NCI-H774 (cell line): ENCODE results near the gene AMPD3.

ENCODE experiments used
- DNase-seq: peaks from one replicate; lab custom pipeline; 2025; lab: John Stamatoyannopoulos, UW

Gene AMPD3

DNA sequence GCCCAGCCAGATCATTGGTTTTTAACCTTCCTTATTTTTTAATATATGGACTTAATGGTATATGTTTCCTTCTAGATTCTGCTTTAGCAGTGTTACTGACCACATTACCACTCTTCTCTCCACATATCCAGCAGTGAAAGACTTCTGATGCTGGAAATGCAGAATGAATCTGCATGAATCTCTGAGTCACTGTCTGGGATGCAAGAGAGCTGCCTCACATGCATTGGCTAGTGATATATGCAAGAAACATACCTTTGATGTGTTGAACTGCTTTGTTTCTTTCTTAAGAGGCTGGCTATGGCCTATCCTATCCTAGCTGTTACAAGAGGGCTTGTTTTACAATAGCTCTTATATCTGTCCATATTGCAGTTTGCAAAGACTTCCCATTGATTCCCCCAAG is 16.6 kb upstream of the AMPD3 start:
- no peak for DNase-seq

DNA sequence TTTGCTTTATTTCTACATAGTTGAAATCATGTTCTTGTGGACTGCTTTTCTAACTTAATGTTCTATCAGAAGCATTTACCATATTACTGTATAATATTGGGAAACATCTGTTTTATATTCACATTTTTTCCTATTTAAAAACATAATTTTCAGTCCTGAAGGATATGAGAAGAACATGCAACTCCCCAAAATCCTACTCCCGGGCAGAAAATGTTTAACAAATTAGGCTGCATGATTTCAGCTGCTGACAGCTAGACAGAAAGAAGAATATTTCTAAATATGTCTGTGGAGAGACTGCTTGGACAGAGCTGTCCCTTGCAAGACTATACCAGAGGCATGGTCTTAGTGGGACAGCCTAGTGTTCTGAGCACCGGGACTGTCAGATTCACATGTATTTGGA is 15.7 kb upstream of the AMPD3 start:
- DNase-seq, result no peak

DNA sequence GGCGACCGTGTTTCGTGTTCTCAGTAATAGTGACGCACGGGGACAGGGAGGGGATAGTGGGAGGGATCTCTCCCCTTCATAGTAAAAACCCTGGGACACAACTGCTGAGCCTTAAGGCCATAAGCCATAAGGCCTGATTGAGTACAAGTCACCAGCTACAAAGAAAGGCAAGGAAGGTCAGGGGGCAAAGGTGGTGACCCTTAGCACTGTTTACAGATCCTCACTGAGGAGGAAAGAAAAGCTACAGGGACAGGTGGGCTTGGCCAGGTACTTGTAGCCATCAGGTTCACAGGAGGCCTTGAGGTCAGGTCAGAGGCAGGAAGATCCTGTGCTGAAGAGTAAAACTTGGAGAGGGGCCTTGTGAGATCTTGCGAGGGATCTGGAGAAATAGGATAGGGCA is 15.1 kb upstream of the AMPD3 start:
- no peak for DNase-seq

DNA sequence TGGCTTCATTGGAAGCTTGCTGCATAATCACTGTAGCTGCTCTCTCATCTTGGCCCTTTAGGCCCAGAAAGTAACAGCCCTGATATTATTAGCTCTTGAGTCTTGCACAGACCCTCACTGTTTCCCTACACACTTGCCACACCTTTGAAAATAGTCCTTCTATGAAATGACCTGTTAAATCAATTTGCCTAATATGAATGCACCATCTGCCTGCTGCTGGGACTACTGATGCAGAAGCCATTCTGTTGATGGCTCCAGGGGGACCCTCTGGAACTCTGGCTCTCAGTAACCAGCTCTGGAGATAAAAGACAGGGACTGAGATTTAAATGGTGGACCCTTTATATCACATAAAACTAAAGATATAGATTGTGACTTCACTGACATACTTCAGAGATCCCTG is 14.7 kb upstream of the AMPD3 start:
- DNase-seq, result no peak

DNA sequence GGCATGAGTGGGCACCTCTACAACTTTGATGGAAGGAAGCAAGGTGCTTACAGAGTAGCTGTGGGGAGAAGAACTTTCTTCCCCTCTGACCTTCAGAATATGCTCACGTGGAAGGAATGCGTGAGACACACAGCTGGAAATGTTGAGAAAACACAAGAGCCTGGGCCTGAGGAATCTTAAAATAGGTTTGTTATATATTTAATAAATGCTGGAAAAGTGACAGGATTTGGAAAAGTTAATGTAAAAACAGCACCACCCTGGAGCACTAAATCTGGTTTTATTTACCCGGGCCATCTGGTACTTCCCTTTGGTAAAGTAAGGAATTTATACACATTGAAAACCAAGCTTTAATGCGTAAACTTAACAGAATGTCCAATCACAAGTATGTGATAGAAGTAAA is 14.0 kb upstream of the AMPD3 start:
- no peak for DNase-seq

DNA sequence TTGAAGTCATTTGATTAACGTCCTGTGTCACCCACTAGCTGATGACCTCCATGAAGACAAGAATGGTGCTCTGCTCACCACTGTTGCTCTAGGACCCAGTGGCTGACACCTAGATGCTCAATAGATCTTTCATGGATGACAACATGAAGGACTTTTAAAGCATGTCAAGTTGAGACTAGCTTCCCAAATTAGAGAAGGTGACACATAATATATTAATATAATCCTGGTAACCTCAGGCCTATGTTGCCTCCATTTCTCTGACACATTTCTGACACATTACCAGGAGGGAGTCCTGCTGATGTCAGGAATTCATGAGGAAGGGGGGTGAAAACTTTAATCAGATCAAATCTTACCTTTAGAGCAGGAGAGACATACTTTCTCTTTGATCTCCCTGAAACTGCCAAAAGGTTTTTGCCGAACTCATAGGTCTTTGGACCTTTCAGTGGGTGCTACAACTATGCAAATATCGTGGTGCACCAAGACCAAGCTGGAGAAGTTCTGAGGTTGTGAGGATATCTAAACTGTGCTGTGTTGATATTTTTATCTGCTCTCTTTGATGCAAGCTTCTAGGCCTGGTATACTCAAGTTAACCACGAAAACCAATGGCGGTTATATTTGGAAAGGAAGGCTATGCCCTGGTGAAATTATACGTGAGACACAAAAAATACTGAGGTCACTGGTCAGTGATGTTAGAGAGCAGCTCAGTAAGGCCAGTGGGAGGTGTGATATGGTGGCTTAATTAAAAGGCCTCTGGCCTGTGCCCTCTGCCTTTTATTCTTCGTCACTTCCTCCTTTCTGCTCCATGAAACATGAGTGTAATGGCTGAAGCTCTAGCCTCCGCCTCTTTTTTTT is 13.2 kb upstream of the AMPD3 start:
- DNase-seq, result no peak

DNA sequence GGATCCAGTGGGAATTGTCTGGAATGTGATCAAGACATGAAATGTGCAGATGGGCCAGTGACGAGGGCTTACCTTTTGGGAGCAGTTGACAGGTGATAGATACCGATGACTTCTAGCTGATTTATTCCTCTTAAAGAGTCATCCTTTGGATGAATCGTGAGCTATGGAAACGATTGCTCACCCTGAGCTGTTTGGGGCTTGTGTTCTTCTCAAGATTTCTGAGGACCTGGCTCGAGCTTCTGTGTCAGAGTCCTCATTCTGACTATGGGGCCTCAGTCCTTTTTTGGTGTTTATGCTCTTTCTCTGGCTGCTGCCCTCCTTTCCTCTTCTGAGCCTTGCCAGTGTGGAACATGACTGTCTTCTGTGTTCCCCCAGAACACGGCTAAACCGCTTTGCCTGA is 11.9 kb upstream of the AMPD3 start:
- no peak for DNase-seq

DNA sequence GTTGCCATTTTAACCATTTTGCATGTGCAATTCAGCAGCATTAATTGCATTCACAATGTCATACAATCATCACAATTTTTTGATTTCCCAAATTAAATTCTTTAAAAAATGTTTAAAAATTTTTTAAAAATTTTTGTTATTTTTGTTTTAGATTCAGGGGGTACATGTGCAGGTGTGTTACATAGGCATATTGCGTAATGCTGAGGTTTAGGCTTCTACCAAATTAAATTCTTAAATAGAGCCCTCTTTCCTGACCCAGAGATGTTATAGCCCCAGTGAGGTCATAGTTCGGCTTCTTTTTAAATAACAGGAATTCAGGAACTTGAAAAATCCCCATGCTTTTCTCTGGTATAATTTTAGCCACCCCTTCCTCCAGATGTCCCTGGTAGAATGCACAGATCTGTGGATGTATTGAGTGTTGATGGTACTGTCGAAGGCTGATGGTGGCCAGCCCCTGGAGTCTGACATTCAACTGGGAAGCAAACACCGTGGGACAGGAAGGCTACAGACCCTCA is 11.3 kb upstream of the AMPD3 start:
- no peak for DNase-seq

DNA sequence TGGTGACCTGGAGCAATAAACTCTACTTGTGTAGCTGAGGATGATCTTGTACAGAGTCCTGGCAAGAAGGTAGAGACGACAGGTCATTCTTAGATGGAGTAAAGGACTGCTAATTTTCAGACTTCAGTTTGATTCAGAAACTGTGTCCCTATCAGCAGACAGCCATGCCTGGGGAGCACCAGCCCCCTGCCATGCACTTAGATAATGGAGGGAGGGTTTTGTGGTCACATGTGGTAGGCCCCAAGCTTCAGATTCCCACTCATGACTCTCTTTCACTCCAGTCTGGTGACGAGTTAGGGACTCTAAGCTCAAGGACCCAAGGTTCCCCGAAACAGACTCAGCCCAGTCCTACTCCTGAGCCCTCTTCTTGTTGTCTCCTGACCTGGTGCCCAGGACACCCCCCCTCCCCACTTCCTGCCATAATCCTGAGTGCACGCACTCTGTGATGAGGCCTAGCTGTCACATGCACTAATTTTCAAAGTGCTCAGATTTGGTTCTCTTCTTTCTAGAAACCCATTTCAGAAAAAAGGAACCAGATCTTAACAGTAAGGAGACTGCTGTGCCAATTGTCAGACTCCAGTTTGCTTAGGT is 10.2 kb upstream of the AMPD3 start:
- DNase-seq, result no peak

DNA sequence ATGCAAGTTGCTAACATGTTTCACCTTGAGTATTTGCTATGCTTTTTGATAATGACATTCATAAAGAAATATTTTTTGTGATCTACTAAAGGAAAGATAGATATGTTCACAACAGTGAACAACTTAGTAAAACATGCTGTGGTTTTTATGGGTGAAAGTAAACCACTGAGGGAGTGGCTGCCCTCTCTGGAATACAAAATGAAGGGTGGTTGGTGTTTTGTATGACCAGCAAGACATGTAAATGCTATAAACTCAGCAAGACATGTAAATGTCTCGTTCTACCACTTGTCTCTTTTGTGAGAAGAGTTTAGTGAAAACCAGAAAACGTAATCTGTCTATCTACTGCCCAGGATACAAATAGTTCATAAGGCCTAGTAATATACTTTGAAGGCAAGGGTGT is 7.6 kb upstream of the AMPD3 start:
- DNase-seq, result no peak

DNA sequence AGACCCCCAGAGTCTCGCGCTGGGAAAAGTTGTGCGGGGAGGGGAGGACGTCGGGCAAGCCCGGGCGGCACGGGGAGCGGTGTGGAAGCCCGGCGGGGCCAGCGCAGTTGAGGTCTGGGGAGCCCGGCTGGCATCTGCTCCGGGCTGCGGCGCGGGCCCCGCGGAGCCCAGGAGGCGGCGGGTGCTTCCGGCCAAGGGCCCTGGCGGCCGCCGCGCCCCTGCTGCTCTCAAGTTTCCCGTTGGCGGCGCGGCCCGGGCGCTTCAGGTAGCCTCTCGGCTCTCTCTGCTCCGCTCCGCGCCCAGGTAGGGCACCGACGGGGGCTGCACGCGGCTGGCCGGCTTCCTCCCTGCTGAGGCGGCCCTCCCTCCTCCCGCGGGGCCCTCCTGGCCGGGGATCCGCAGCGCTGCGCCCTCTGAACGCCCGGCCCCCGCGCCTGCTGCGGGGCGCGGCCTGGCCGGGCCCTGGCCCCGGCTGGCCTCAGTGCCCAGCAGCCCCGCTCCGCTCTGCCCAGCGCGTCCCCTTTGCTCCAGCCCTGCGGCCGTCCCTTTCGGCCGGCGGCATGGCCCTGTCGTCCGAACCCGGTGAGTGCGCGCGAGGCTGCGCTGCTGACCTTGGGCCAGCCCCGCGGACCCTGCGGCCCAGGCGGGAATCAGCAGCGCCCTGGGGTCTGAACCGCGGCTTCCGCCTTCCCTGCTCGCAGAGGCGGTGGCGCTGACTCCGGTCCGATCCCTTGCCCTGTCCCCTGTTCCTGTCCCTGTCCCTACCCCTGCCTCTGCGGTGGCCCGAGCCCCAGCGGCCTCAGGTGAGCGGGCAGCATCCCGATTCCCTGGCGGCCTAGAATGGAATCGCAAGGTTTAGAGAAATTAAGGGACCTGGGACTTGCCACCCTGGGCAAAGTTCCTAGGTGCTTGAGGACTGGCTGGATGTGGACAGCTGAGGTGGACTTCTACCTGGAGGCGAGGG is 4.3 kb upstream of the AMPD3 start:
- DNase-seq, result peak; percentile 23

DNA sequence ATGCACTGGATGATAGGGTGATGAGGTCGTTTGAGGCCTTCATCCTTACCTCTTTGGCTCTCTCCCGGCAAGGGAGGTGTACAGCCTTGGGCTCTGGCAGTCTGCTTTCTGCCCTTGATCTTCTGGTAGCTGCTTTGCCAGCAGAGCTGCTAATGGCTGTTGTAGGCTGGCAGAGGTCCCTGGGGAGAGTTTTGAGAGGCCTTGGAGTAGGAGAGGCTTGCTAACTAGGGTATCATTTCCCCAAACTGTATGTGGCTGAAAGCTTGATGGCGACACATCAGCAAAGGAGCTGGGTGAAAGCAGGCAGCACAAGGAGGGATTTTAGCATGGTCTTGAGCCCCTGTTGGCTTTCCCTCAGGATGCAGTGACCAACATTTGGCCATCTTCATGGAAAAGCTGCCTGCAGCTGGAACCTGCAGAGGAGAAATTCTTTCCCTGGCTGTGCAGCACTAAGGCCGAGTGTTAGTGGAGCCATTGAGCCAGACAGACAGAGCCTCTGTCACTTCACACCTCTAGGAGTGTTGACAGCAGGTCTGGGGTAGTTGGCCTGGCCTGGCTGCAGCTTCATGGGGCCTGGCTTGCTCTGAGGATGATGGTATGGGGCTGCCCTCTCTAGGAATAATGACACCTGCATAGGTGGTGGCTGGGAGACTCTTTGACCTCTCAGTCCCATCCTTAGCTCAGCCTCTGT is 3.5 kb upstream of the AMPD3 start:
- no peak for DNase-seq

DNA sequence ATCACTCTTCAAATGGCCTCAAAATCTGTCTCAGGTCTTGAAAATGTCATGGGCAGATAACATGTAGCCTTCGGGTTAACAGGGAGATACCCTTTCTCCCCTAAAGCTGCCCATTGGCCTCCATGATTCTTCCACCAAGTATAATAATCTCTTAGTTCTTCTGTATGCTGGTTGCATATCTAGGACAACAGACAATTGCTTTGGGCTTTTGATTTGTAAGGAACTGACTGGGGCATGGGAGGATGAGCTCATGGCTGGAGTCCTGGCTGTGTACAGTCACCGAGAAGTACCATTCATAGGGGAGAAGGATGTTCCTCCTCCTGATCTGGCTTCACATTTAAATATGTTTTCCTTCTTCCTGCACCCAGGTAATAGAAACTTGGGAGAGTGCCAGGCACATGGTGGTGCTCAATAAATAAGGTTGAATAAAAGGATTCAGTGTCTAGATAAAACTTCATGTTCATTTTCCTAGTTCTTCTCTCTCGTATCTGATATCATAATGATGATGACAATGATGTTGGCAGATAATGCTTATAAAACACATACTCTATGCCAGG is 2.8 kb upstream of the AMPD3 start:
- DNase-seq, result no peak

DNA sequence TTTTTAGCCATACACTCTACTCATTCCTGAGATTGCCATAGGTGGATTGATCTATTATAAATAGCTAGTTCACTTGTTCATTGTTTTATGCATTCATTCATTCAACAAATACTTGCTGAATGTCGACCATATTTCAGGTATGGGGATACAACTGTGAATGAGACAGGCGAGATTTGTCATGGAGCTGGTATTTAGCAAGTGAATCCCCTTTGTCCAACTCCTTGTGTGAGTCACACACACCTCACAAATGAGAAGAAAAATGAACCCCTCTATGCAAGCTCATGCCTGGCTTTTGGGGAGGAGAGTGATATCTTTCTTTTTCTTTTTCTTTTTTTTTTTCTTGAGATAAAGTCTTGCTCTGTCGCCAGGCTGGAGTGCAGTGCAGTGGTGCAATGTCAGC is 1.8 kb upstream of the AMPD3 start:
- no peak for DNase-seq

DNA sequence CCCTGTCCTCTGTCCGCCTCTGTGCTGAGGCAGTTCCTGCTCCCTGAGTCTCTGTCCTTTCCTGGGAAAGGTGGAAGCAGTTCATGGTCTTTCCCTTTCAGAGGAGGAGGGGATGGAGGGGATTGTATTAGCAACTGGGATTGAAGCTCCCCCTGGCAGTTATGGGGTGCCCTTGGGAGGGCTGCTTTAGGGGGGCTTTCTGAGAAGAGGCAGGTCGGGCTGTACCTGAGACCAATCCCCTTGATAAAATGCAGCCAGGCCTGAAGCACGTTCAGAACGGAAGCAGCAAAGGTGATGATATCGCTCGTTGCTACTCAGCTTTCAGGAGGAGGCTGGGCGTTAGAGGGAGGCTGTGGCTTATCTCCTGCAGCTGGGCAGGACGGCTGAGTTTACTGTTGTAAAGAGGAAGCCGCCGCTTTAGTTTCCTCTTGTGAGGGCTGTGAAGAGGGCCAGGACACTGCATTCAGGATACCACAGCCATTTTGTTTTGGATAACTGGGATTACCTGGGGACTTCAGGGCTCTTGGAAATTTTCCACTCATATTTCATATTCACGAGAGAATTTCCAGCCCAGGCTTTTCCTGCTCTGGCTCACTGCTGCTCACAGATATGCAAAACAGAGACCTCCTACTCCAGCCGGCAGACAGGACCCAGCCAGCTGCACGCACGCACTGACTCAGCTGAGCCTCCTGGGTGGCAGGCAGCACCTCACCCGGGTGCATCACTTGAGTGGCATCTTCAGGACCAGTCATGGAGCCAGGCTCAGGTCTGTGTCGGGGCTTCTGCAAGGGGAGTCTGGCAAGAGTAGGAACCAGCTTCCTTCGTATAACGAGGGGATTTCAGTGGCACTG is 798 bp downstream of the AMPD3 start:
- peak; percentile 48 for DNase-seq

DNA sequence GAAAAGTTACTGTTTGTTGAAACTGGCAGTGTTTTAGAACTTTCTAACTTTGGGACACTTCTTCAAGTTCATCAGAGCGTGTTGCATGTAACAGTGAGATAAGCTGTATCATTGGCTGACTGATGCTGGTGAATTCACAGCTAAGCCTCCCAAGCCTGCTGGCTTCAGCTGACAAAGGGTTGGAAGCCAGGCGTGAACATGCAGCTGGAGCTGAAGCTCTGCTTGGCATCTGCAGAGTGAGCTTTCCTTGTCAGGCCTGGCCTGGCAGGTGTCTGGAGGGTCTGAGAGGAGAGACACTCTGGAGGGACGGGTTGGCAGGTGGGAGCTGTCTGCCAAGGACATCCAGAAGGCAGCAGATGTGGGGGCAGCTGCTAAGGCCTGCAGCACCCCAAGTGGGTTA is 1.5 kb downstream of the AMPD3 start:
- no peak for DNase-seq

DNA sequence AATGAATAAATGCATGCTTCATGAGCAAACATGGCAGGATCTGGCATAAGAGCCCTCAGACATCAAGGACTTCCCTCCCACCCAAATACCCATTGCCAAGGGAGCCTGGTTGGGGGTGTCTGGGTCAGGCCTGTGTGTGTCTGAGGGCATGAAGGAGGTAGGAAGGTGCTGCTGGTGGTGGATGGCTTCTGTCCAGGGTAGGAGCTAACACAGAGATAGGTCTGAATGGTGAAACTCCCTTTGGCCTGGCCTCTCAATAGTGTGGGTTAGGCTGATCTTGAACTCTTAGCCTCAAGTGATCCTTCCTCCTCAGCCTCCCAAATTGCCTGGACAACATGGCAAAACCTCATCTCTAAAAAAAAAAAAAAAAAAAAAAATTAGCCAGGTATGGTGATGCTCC is 2.8 kb downstream of the AMPD3 start:
- no peak for DNase-seq

DNA sequence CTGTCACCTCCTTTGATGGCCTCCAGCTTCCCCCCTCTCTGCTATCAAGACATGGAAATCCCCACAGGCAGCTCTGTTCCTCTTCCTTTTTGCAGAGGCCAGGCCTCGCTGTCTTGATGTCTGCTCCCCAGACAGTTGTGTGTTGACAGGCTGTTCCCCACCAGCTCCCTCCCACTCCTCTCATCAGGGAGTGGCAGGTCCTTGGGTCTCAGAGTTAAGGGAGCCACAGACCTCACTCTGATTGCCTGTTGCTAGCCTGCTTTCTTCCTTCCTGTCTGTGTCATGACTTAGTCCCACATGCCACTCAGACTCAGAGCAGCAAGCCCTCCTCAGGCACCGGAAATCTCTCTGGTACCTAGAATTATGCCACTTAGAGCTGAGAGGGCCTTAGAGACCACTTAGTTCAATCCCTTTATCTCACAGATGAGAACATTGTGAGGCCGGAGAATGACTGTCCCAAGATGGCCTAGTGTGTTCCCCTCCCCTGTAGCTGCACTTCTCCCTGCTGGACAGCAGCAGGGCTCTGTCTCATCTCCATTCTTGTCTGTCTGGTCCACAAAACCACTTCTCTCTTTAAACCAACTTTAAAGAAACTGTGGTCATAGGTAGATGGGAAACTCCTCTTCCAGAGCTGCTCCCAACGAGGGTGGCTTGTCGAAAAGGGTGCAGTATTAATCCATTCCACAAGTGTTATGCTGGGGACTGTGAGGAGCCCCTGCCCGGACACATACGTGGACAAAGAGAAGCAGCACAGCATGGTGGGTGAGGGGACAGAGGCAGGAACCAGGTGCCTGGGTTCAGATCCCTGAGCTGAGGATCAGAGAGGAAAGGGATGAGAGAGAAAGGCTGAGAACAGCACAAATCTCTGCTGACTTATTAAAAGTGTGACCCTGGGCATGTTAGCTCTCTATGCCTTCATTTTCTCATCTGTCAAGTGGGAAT is 4.2 kb downstream of the AMPD3 start:
- DNase-seq, result no peak

DNA sequence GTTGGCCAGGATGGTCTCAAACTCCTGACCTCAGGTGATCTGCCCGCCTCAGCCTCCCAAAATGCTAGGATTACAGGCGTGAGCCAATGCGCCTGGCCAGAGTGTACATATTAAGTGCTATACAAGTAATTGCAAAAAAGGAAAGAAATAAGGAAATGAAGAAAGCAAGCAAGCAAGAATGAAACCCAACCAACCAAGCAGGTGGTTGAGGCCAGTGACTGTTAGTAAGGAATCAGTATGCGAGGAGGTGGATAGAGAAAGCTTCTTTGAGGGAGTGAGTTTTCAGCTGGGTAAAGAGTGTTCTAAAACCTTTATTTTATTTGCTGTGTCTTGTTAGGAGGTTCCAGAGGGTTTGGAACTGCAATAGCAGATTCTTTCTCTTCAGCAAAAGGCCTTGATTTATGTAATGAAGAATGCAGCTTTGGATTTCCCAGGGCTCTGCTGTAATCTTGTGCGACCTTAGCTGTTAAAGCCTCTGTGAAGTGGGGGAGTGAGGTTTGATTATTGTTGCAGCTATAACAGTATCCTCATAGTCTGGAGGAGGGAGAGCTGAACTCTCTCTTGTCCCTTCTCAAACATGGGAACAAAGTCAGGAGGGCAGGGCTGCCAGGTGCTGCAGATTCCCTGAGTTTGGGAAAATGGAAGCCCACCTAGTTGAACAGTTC is 5.7 kb downstream of the AMPD3 start:
- DNase-seq, result no peak
